ENCODE measurements around the gene KDM4B. TPM values are rescaled to one million over a fixed set of nuclear protein-coding genes. Genes with fewer than 3 reads are reported as not detected.
"Not testable (repeated sequence)": the region's sequence is repeated elsewhere in the genome, so short reads cannot be mapped to it uniquely, and the experiment has no call there.

Gene KDM4B
- total RNA-seq, 1 donor from 2014 or later: 153 TPM

DNA sequence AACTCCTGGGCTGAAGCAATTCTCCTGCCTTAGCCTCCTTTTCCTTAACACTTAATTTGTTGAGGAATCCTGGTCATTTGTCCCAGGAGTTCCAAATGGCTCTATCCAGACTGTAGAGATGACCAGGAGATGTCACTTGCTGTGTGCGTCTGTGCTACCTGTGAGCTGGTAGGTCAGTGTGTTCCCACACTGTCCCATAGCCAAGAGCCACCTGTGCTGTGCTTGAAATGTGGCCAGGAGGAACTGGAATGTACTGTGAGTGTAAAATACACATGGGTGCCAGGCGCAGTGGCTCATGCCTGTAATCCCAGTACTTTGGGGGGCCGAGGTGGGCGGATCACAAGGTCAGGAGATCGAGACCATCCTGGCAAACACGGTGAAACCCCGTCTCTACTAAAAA lies 29.4 kb upstream of the KDM4B start:
- Mint-ChIP-seq H3K4me1 (ENCODE audit: low read depth, unreplicated experiment) (peaks cover 5% of the 10 kb centered on the region), H3K27ac (ENCODE audit: unreplicated experiment) (no peak overlapping the region), H3K27me3 (ENCODE audit: unreplicated experiment) (peaks cover 8% of the 10 kb centered on the region), H3K4me3 (ENCODE audit: unreplicated experiment) (no peak overlapping the region), H3K36me3 (ENCODE audit: unreplicated experiment) (no peaks in the 10 kb centered on the region), H3K9me3 (ENCODE audit: unreplicated experiment) (peaks cover 5% of the 10 kb centered on the region)
- TF ChIP-seq CTCF (IDR thresholded peaks at IDR 0.05; ENCODE audit: partially characterized antibody, unreplicated experiment): no peak
- no peak for DNase-seq

DNA sequence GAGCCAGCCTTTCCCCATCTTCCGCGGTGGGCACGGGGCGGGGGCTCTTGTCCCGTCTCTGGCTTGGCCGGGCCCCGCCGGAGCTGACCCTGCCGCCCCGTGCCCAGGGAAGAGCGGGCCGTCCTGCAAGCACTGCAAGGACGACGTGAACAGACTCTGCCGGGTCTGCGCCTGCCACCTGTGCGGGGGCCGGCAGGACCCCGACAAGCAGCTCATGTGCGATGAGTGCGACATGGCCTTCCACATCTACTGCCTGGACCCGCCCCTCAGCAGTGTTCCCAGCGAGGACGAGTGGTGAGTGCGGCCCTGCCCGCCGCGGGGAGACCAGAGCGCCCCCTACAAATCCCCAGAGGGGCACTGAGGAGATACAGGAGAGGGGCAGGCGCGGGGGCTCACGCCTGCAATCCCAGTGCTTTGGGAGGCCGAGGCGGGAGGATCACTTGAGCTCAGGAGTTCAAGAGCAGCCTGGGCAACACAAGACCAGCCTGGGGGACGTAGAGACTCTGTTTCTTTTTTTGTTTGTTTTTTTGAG lies 27.2 kb upstream of the KDM4B start:
- H3K27me3 Mint-ChIP-seq (ENCODE audit: unreplicated experiment); DNase-seq; H3K27ac Mint-ChIP-seq (ENCODE audit: unreplicated experiment); H3K9me3 Mint-ChIP-seq (ENCODE audit: unreplicated experiment); H3K4me1 Mint-ChIP-seq (ENCODE audit: low read depth, unreplicated experiment); H3K4me3 Mint-ChIP-seq (ENCODE audit: unreplicated experiment); H3K36me3 Mint-ChIP-seq (ENCODE audit: unreplicated experiment): not testable (repeated sequence)

DNA sequence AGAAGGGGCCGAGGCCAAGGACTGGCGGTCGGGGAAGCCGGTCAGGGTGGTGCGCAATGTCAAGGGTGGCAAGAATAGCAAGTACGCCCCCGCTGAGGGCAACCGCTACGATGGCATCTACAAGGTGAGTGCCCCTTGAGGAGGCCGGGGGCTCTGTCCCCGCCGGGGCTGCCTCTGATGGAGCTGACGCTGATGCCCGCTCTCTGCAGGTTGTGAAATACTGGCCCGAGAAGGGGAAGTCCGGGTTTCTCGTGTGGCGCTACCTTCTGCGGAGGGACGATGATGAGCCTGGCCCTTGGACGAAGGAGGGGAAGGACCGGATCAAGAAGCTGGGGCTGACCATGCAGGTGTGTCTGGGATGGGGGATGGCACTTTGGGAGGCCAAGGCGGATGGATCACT lies 18.3 kb upstream of the KDM4B start:
- not testable (repeated sequence) for H3K4me1 Mint-ChIP-seq (ENCODE audit: low read depth, unreplicated experiment); H3K36me3 Mint-ChIP-seq (ENCODE audit: unreplicated experiment); H3K4me3 Mint-ChIP-seq (ENCODE audit: unreplicated experiment); H3K27ac Mint-ChIP-seq (ENCODE audit: unreplicated experiment); DNase-seq; H3K9me3 Mint-ChIP-seq (ENCODE audit: unreplicated experiment)
- peaks cover 11% of the 10 kb centered on the region for H3K27me3 Mint-ChIP-seq (ENCODE audit: unreplicated experiment)

- Mint-ChIP-seq H3K9me3 (ENCODE audit: unreplicated experiment) (peaks cover 3% of the 10 kb centered on the region), H3K27ac (ENCODE audit: unreplicated experiment) (no peak overlapping the region), H3K4me1 (ENCODE audit: low read depth, unreplicated experiment) (no peaks in the 10 kb centered on the region), H3K36me3 (ENCODE audit: unreplicated experiment) (no peaks in the 10 kb centered on the region), H3K27me3 (ENCODE audit: unreplicated experiment) (peaks cover 7% of the 10 kb centered on the region), H3K4me3 (ENCODE audit: unreplicated experiment) (no peak overlapping the region)
- TF ChIP-seq CTCF (IDR thresholded peaks at IDR 0.05; ENCODE audit: partially characterized antibody, unreplicated experiment): no peak
- DNase-seq: no peak
Observed at GRCh38 chr19:4951656-4952055, 17.3 kb upstream of the KDM4B start.

DNA sequence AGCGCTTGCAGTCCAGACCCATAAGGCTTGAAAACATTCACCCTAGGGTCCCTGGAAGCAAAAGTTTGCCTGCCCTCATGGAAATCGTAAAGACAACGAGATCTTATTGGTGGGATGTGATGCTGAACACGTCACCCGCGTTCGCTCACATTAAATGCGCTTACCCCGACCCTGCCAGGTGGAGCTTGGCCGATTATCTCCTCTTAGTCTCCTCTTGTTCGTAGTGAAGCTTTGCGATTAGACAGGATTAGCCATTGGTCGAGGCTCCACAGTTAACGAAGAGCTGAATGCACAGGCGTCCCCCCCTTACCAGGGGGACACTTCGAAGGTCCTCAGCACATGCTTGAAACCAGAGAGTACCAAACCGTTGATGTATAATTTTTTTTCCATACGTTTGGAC lies 16.0 kb upstream of the KDM4B start:
- DNase-seq: no peak
- Mint-ChIP-seq H3K27me3 (ENCODE audit: unreplicated experiment) (peaks cover 4% of the 10 kb centered on the region), H3K4me3 (ENCODE audit: unreplicated experiment) (no peak overlapping the region), H3K27ac (ENCODE audit: unreplicated experiment) (no peak overlapping the region), H3K4me1 (ENCODE audit: low read depth, unreplicated experiment) (no peaks in the 10 kb centered on the region), H3K36me3 (ENCODE audit: unreplicated experiment) (no peaks in the 10 kb centered on the region), H3K9me3 (ENCODE audit: unreplicated experiment) (peaks cover 3% of the 10 kb centered on the region)
- no peak for TF ChIP-seq CTCF (IDR thresholded peaks at IDR 0.05; ENCODE audit: partially characterized antibody, unreplicated experiment)

GRCh38 chr19:4954320-4955149 lies 14.4 kb upstream of the KDM4B start:
- not testable (repeated sequence) for H3K27me3 Mint-ChIP-seq (ENCODE audit: unreplicated experiment); H3K9me3 Mint-ChIP-seq (ENCODE audit: unreplicated experiment); H3K27ac Mint-ChIP-seq (ENCODE audit: unreplicated experiment); H3K4me1 Mint-ChIP-seq (ENCODE audit: low read depth, unreplicated experiment); DNase-seq; H3K36me3 Mint-ChIP-seq (ENCODE audit: unreplicated experiment); H3K4me3 Mint-ChIP-seq (ENCODE audit: unreplicated experiment)

Measured in glutamatergic neuron (in vitro differentiated cells).